HG02981 (cell line): ENCODE results near the gene ACVRL1.

Experiments
- ATAC-seq: cut with Tn5 transposase; IDR thresholded peaks from one replicate; pipeline ENCODE4 v1.9.1; 2021; ENCODE audit warnings: mild to moderate bottlenecking, moderate library complexity; ENCODE audit not compliant: unreplicated experiment

The ACVRL1 gene

GRCh38 chr12:51907083-51907855 is at the start of gene ACVRL1:
TSS of gene ACVRL1 (plus strand) at chr12:51907504. CDS start at chr12:51912475, 4,971 bp downstream.
- no peak for ATAC-seq

- ATAC-seq: no peak
These were observed 46.3 kb upstream of the ACVRL1 start for GRCh38 chr12:51860986-51861385.

- ATAC-seq: no peak
These were observed 44.4 kb upstream of the ACVRL1 start for GRCh38 chr12:51862947-51863346.

GRCh38 chr12:51863363-51863932 is 43.9 kb upstream of the ACVRL1 start:
- no peak for ATAC-seq

GRCh38 chr12:51863933-51864832 is 43.1 kb upstream of the ACVRL1 start:
- no peak for ATAC-seq

GRCh38 chr12:51864833-51865670 is 42.3 kb upstream of the ACVRL1 start:
- no peak for ATAC-seq

- ATAC-seq: no peak
These were observed 41.5 kb upstream of the ACVRL1 start for GRCh38 chr12:51865757-51866270.

- ATAC-seq: no peak
These were observed 41.0 kb upstream of the ACVRL1 start for GRCh38 chr12:51866324-51866723.

GRCh38 chr12:51866762-51867161 is 40.5 kb upstream of the ACVRL1 start:
- ATAC-seq: no peak

GRCh38 chr12:51867371-51867770 is 39.9 kb upstream of the ACVRL1 start:
- no peak for ATAC-seq

- no peak for ATAC-seq
These were observed 39.4 kb upstream of the ACVRL1 start for GRCh38 chr12:51867796-51868428.

GRCh38 chr12:51868821-51869495 is 38.3 kb upstream of the ACVRL1 start:
- no peak for ATAC-seq

GRCh38 chr12:51869496-51869865 is 37.8 kb upstream of the ACVRL1 start:
- ATAC-seq: no peak

- no peak for ATAC-seq
These were observed 37.4 kb upstream of the ACVRL1 start for GRCh38 chr12:51869931-51870330.

- no peak for ATAC-seq
These were observed 36.8 kb upstream of the ACVRL1 start for GRCh38 chr12:51870504-51870903.

GRCh38 chr12:51871126-51871525 is 36.2 kb upstream of the ACVRL1 start:
- no peak for ATAC-seq

- ATAC-seq: no peak
These were observed 35.2 kb upstream of the ACVRL1 start for GRCh38 chr12:51871918-51872688.

GRCh38 chr12:51872689-51872981 is 34.7 kb upstream of the ACVRL1 start:
- ATAC-seq: no peak
